ENCODE data around the gene RPL22L1.
"Not testable (repeated sequence)": the region's sequence is repeated elsewhere in the genome, so short reads cannot be mapped to it uniquely, and the experiment has no call there.

RPL22L1 gene

DNA sequence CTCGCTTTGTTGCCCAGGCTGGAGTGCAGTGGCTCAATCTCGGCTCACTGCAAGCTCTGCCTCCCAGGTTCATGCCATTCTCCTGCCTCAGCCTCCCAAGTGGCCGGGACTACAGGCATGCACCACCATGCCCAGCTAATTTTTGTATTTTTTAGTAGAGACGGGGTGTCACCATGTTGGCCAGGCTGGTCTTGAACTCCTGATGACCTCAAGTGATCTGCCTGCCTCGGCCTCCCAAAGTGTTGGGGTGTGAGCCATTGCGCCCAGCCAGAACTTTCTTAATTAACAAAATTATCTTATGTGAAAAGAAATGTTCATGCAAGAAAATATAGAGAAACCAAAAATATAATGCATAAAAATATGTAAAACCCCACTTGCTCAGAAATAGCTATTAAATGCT, 7.3 kb upstream of the RPL22L1 start:
- not testable (repeated sequence) for DNase-seq

DNA sequence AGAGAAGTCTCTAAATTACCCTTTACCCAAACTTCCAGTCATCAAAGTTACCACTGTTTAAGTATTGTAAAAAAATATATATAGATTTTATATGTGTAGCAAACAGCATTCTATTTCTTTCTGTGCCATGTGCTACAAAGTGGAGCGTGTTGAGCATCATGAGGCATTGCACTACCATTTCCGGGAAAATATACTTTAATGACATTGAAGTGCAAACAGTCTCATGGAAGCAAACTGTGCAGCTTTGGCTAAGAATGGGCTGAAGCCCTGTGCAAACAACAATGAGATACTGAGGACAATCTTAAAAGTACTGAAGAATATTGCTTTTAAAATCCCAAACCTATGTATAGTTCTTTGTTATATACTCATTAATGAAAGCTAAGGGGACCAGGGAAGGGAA, 6.5 kb upstream of the RPL22L1 start:
- DNase-seq: no peak

DNA sequence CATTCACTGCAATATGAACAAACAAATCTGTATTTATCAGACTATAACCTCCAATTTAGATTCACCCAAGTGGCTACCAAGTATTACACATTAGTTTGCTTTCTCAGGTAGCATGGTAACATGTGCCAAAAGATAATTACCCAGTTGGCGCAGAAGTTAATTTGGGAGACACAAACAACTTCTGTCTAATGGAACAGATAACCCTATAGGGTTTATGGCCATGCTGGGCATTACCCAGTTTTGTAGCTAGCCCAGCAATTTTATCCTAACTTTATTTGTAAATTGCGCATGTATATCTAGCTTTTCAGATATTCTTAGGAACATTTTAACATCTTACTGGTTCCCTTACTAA, 780 bp downstream of the RPL22L1 start:
- no peak for DNase-seq

DNA sequence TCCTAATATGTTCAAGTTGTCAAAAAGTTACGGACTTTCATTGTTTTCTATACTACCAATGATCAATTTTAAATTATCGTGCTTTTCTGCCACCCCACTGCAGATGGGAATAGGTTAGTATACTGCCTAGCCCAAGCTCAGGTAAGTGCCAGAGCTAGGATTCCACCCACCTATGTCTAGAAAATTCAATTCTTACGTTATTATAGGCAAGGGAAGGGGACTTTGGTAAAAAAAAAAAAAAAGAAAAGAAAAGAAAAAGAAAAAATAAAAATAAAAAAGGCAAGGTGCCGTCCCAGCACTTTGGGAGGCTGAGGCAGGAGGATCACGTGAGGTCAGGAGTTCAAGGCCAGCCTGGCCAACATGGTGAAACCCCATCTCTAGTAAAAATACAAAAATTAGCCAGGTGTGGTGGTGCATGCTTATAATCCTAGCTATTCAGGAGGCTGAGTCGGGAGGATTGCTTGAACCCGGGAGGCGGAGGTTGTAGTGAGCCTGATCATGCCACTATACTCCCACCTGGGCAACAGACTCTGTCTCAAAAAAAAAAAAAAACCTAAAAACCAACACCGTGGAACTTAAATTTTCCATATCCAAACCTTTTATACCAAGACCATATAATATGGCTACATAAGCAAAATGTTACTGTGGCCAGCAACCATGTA, 1.3 kb downstream of the RPL22L1 start:
- no peak for DNase-seq

DNA sequence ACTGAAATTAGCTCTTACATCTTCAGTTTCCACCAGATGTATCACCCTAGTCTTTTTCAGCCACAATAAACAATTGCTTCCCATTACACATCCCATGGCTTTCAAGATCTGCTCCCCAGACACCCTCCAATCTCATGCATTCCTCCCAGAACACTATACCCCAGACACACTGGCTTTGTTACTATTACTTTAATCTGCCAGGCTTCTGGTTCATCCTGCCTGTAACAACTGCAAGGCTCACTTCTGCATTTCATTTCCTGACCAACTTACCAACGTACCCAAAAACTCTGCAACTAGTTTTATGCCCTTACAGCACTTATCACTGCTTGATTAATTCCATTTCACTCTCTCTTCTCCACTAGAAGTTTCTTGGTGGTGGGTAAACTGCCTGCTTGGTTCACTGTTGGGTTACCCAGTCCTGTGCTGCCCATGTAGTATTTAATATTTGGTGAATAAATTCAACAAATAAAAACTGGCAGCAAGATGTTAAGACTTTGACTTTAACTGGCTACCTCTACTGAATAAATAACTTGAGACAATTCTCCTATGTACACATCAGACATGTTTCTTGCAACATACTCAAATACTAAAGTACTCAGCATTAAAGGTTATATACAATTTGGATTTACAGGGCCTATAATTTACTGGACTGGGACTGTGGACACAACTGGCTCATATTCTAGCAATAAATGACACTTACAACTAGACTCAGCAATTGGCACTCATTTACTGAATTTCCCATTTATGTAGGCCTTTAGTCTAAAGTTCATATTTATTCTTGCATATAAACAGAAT, 2.7 kb downstream of the RPL22L1 start:
- no peak for DNase-seq

DNA sequence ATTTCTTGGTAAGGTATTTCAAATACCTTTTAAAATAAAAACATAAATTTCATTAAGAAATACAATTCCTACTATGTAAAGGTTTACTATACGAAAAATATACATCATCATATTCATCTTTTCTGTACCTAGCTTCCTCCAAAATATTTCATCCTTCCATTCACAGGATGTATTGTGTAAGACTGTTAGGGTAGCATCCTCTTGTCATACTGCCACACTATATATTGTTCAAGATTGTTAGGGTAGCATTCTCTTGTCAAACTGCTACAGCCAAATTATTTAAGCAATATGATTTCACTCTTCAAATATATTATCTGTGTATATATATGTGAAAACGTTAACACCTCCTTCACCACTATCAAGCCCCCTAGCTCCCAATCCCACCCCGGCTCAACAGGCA, 3.5 kb downstream of the RPL22L1 start:
- no peak for DNase-seq

DNA sequence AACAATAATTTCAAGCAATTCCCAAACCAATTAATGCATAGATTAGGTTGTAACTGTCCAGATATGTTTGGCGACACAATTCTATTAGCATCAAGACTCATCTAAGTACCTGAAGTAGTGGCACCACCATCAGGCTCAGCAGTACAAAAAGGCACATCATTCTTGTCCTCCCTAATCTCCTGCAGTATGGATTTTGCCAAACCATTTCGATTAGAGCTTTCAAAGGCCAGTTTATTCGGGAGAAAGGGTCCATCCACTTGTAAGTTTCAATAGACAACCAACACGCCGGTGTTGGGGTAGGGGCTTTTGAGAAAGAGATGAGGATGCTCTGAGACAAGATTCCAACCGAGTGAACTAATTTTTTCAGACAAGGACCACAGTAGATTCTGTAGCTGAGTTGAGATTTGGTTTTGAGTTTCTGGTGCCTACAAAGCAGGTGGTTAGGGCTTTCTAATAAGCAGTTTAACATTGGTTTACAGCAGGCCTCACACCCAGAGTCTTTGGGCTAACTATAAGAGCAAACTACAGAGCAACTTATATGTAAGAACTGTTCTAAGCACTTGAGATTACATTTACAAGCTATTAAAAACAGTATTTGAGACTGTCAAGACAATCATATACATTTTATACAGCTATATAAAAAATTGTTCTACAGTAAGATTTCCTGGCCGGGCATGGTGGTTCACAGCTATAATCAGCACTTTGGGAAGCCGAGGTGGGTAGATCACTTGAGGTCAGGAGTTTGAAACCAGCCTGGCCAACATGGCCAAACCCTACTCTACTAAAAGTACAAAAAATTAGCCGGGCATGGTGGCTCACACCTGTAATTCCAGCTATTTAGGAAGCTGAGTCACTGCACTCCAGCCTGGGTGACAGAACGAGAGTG, 4.5 kb downstream of the RPL22L1 start:
- no peak for DNase-seq

DNA sequence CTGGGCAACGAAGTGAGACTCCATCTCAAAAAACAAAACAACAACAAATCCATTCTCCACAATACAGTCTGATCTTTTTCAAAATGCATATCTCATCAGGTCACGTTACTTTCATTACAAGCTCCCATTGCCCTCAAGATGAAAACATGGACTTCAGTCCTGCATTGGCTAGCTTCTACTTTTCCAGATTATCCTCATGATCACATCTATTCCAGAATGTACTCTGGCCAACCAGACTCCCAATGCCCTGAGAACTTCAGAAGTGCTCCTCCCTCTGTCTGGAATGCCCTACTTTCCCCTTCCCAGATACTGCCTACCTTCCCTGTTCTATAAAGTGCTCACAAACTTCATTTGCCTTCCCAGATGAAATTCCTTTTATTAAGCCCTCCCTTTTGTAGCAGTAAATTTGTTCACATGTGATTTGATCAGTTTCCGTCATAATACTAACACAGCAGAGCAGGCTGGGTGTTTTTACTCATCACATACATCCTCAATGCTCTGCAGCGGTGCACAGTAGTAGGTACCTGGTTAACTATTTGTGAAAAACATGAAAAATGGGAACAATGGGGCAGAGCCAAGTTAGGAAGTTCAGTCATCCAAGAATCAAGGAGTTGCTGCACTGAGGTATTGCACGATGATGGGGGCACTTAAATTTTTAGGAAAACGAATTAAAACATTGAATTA, 5.3 kb downstream of the RPL22L1 start:
- no peak for DNase-seq

DNA sequence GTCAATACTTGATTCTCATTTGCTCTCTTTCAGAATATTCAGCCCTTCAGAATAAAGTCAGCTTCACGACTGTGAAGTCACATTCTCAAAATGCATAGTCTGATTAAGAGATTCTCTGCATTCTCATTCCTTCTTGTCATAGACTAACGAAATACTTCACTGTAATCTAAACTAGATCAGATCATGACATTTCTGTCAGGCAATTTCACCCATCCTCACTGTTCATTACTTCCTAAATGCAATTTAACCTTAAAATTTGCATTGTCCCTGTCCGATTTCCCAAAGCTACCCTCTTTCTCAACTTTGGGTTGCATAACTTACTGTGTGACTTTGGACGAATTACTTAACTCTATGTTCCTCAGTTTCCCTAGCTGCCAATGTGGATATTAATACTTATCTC, 6.2 kb downstream of the RPL22L1 start:
- no peak for DNase-seq

DNA sequence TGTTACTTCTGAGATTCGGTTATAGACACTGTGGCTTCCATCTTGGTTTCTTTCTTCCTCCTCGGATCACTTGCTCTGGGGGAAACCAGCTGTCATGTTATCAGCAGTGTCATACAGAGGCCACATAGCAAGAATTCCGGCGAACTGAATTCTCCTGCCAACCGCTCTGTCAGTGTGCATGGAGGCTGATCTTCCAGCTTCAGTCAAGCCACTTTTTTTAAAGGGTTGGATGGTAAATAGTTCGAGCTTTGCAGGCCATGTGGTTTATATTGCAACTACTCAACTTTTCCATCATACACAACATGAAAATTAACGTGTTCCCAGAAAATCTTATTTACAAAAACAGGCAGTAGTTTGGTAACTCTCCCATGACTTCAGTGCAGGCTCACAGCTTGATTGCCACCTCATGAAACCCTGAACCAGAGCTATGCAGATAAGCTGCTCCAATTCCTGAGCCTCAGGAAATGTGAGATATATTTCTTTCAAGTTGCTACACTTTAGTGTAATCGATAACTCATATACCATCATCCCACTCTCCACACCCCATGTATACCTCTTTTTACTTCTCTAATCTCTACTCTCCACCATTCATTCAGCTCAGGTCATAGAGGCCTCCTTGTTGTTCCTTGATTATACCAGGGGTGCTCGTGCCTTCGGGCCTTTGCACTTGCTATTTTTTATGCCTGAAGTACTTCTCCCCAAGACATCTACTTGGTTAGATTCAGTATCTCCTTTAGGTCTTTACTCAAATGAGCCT, 7.2 kb downstream of the RPL22L1 start:
- DNase-seq: no peak

DNA sequence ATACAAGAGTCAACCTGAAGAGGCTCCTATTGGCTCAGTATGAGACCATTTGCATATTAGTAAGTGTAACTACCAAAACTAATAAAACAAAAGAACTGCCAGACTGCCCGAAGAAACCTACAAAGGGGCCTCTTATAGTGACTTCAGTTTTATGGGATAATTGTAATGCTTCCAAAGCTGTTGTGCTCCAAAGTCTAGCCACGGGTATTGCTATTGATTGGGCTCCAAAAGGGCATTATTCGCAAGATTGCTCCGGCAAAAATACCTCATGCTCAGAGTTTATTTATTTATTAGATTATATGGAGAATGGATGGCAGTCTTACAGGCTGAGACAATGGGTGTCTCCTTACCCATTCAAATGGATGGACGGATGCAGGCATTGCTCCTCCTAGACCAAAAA, 11.4 kb downstream of the RPL22L1 start:
- no peak for DNase-seq

DNA sequence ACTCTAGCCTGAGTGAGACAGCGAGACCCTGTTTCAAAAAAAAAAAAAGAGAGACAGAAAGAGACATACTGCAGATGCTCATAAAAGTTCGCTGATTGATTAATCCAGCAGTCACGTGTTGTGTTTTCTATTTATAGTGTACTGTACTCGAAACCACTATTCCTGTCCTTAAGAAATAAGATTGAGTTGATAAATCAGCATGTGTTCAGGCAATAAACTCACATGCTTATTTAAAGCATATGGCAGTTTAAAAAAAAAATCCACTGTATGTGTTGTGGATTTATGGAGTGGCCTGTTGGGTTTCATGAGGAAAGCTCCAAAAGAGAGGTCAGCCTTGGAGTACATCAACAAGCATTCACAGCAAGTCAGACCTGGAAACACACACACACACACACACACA, 17.7 kb downstream of the RPL22L1 start:
- no peak for DNase-seq

DNA sequence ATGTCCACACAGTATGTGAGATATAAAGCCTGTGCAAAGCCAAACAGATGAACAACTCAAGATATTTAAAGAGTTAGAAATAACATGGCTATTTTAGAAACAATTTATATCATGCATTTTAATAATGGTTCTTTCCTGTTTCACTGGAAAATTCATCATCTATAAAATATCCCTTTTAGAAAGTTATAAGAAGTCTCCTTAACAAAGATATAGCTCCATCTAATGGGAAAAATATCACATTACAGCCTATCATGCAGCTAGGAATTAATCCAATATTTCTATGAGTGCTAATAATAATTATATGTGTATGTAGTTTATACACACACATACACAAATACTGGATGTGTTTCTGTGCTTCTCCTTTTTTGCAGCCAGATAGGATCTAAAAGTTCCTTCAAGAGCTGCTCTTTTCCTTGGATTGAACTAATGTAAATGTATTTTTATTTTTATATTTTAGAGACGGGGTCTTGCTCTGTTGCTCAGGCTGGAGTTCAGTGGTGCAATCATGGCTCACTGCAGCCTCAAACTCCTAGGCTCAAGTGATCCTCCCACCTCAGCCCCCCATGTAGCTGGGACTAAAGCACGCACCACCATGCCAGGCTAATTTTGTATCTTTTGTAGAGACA, 21.6 kb downstream of the RPL22L1 start:
- DNase-seq: no peak

DNA sequence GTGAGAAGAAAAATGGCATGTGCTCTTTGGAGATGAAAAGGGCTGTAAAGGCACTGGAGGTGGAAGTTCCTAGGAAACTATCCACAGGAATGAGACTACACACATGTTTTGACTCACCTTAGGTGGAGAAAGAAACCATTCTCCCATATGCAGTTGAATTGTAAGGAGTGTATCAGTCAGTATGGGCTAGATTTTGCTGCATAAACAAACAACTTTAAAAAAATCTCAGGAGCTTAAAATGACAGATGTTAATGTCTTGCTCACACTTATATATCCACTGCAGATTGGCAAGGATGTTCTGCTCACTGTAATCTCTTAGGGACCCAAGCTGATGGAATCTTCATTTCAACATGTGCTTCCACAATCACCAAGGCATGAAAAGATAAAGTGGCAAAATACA, 25.6 kb downstream of the RPL22L1 start:
- no peak for DNase-seq

DNA sequence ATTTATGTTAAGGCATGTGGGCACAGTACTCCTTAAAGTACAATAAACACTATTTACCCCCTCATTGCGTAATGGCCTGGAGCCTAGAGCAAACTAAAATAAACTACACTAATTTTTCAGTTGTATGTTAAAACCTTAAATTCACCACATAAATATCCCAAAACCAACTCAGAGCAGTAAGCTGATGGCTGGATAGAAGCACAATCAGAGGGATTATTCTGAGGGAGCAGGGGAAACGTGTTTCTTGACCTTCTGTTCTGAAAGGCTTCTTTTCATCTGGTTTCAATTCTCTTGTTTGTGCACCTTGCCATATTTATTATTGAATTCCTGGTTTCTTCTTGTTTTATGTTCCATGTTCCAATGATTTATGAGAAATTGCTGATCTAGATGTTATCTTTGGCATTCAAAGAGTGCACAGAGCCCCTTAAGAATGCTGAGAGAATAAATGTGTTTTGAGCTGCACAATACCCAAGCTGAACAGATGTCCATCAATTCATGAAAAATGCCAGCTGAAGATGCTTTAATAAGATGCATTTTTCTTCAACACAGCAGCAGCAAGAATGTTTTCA, 29.6 kb downstream of the RPL22L1 start:
- DNase-seq: no peak

DNA sequence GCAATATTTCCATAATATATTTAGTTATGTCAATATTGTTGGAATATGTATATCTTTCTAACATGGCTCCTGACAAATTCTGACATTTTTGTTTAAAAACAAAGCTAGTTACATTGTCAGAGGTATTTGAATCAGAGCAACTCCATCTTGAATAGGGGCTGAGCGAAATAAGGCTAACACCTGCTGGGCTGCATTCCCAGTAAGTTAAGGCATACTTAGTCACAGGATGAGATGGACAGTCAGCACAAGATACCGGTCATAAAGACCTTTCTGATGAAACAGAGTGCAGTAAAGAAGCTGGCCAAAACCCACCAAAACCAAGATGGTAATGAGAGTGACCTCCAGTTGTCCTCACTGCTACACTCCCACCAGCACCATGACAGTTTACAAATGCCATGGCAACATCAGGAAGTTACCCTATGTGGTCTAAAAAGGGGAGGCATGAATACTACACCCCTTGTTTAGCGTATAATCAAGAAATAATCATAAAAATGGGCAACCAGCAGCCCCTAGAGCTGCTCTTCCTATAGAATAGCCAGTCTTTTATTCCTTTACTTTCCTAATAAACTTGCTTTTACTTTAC, 30.4 kb downstream of the RPL22L1 start:
- DNase-seq: no peak

DNA sequence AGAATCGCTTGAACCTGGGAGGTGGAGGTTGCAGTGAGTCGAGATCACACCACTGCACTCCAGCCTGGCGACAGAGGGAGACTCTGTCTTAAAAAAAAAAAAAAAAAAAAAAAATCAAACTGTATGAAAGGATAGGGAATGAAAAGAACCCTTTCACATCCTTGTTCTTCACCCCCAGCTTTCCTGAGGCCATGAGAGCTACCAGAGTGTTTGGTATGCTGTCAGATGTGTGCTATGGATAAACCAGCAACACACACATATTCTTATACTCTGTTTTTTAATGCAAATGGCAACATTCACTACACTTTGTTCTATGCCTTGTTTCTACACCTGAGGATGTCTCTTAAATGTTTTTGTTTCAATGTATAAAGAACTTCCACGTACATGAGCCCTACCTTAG, 33.5 kb downstream of the RPL22L1 start:
- no peak for DNase-seq

DNA sequence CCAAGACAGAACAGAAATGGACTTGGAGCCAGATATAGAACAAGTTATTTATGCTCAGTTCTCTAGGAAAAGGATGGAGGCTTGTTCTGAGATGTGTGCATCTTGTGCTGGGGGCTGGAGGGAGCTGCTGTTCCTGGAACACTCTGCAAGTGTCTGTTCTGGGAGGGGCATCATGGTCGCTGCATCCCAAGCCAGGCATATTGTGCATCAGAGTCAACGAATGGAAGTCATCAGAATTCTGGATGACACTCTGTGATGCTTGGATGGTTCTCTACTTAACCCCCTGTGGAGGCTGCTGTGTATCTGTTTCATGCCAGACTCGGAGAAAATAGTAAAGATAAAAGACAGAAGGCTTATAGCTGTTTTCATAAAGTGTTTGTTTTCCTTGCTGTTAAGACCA, 34.7 kb downstream of the RPL22L1 start:
- no peak for DNase-seq

DNA sequence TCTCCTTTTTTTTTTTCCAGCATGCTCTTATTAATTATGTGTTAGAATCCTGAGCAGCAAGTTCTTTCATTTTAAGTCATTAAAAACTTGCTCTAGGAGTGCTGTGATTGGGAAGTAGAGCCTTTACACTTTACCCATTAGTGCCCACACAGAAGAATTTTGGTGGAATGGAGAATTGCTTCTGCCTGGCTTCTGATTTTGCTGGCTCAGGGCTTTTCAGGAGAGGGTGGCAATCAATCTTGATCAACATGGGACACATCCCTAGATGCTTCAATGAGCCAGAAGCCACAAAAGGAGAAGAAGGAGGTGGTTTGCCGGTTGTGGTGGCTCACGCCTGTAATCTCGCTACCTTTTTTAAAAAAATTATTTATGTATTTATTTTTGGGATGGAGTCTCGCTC, 39.4 kb downstream of the RPL22L1 start:
- no peak for DNase-seq

DNA sequence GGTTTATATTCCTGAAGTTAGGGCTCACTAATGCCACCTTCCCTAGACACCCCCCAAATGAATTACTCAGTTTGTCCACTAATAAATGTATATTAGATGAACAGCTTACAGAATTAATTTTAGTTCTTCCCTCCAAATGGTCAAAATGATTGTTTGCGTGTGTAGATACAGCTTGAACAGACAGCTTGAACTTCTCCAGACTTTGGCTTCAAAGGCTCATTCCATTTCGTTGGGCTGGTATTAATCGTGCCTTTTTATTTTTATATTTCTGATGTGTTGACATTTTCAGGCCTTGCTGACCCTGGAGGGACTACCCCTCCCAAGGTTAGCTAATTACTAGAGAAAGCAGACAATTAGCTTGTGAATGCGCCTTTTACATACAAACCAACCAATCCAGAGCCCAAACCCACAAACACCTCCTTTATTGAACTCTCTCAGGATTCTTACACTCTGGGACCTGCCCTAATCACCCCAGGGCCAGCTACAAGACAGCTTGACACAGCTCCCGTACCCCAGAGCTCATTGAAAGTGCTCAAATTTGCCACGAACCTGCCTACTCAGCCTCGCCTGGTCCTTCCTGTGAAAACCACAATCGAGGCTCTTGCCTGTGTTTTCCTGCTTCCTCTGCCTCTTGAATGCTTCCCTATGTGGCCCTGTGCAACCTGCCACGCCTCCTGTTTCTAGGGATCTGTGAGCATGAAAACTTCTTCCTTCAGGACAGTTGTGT, 40.3 kb downstream of the RPL22L1 start:
- no peak for DNase-seq

Data from T-helper 1 cell (primary cell).